K562 (cell line): ENCODE data around the gene OR2V1. TPM values are rescaled to one million over a fixed set of nuclear protein-coding genes. Genes with fewer than 3 reads are reported as not detected.

ENCODE experiments used
- ATAC-seq: fragments of 200-7000 bp; cut with Tn5 transposase; 3 replicates; pipeline ENCODE4 v1.9.1; 2020; ENCODE audit warnings: moderate library complexity
- BruUV-seq: library from RNA; stranded (reverse); fragments of 400-500 nt; replicated peaks from 2 replicates; lab custom pipeline; 2021; lab: Mats Ljungman, UMichigan
- CTCF ChIA-PET: fragments of 300-600 bp; formaldehyde crosslinking; extraction: SDS; loops from one replicate; lab custom pipeline; 2021; ENCODE audit warnings: low intra/inter-chr PET ratio; lab: Yijun Ruan, JAX
- POLR2A ChIA-PET: fragments of 300-600, 350-650 bp; sonication (Branson Sonifier 250); formaldehyde crosslinking; extraction: SDS; loops from one replicate; lab custom pipeline; 2021; ENCODE audit warnings: antibody characterized with exemption, inconsistent platforms; lab: Yijun Ruan, JAX
- DNase-seq, 4 experiments: peaks; one replicate each; pipeline versions ENCODE4 v3.0.0 to v3.0.0-alpha.2; 2011 to 2018; ENCODE audit warnings: low spot score in 3 of 4, mixed read lengths in 3 of 4; ENCODE audit errors: extremely low read depth in 1 of 4
- FAIRE-seq: peaks from 2 replicates; lab custom pipeline; 2011; peaks lifted over from hg19 to GRCh38; lab: Jason Lieb, UNC
- H2AFZ ChIP-seq: 2 replicates; pipeline ENCODE4 v1.6.0; 2011; ENCODE audit warnings: low read depth, low read length, control low read depth, inconsistent platforms
- H3K27ac ChIP-seq: fragments of 200-600 bp; 3 replicates; pipeline ENCODE4 v1.8.0; 2011; ENCODE audit warnings: low read depth, mild to moderate bottlenecking, control low read depth, inconsistent platforms, low read length, moderate library complexity, mixed read lengths; ENCODE audit errors: extremely low read depth
- H3K27me3 ChIP-seq, 2 experiments: fragments of 300-600 bp in 1 of 2; 2 replicates in 1 of 2; 3 replicates in 1 of 2; pipeline versions ENCODE4 v1.6.0 to v1.8.0; 2011; ENCODE audit warnings: inconsistent platforms in 2 of 2, low read length in 2 of 2, mild to moderate bottlenecking in 1 of 2, mixed read lengths in 1 of 2, moderate library complexity in 1 of 2; ENCODE audit not compliant: control insufficient read depth in 2 of 2, insufficient read depth in 2 of 2
- H3K36me3 ChIP-seq: fragments of 300-600 bp; 3 replicates; pipeline ENCODE4 v1.8.0; 2011; ENCODE audit warnings: mild to moderate bottlenecking, low read length, inconsistent platforms; ENCODE audit not compliant: control insufficient read depth, insufficient read depth
- H3K4me1 ChIP-seq, 2 experiments: fragments of 200-600 bp in 1 of 2; replicated peaks in 1 of 2; 2 replicates in 1 of 2; 3 replicates in 1 of 2; pipeline versions ENCODE4 v1.5.1 to v1.8.0; 2011; ENCODE audit warnings: inconsistent platforms in 2 of 2, low read length in 2 of 2, mild to moderate bottlenecking in 1 of 2, mixed read lengths in 1 of 2, moderate library complexity in 1 of 2; ENCODE audit not compliant: control insufficient read depth in 2 of 2, insufficient read depth in 2 of 2
- H3K4me2 ChIP-seq: 2 replicates; pipeline ENCODE4 v1.6.1; 2011; ENCODE audit warnings: low read length, control low read depth, inconsistent platforms, mixed read lengths; ENCODE audit not compliant: insufficient read depth
- H3K4me3 ChIP-seq: fragments of 200-600 bp; sonication (generic), shearing (Covaris generic); 2 replicates; pipeline ENCODE4 v1.5.1; 2016; ENCODE audit warnings: control low read depth, inconsistent platforms
- H3K79me2 ChIP-seq: fragments of 200-600 bp; 3 replicates; pipeline ENCODE4 v1.8.0; 2011; ENCODE audit warnings: low read length, inconsistent platforms; ENCODE audit not compliant: control insufficient read depth, insufficient read depth
- H3K9ac ChIP-seq, 2 experiments: 2 replicates each; pipeline versions ENCODE4 v1.6.0 to v1.6.1; 2011; ENCODE audit warnings: low read depth in 2 of 2, low read length in 2 of 2, control low read depth in 1 of 2, inconsistent platforms in 1 of 2, mild to moderate bottlenecking in 1 of 2, mixed read lengths in 1 of 2; ENCODE audit not compliant: insufficient read depth in 1 of 2
- H3K9me1 ChIP-seq: one replicate; pipeline ENCODE4 v1.6.0; 2011; ENCODE audit warnings: inconsistent platforms, mild to moderate bottlenecking, low read length, moderate library complexity; ENCODE audit not compliant: control insufficient read depth, insufficient read depth
- H3K9me3 ChIP-seq: replicated peaks from 2 replicates; pipeline ENCODE4 v1.5.1; 2011; ENCODE audit warnings: low read depth, low read length, inconsistent platforms; ENCODE audit not compliant: control insufficient read depth, insufficient read depth
- H4K20me1 ChIP-seq: replicated peaks from 2 replicates; pipeline ENCODE4 v1.6.1; 2011; ENCODE audit warnings: low read length, inconsistent platforms, mixed read lengths; ENCODE audit not compliant: control insufficient read depth, insufficient read depth
- GATA2 ChIP-seq: sonication (generic); formaldehyde crosslinking; IDR thresholded peaks from 2 replicates; pipeline ENCODE4 v1.4.0; 2020; ENCODE audit warnings: mild to moderate bottlenecking, missing genetic modification reagents
- HNRNPK ChIP-seq: fragments of 200-400 bp; formaldehyde crosslinking; IDR thresholded peaks from one replicate; pipeline ENCODE4 v1.6.1; 2018; ENCODE audit warnings: mild to moderate bottlenecking, low read depth, low read length; ENCODE audit not compliant: poor library complexity, severe bottlenecking
- NCOA2 ChIP-seq, 2 experiments: fragments of 450-650 bp; IDR thresholded peaks; 2 replicates each; pipeline ENCODE4 v1.6.1; 2018; ENCODE audit warnings: mild to moderate bottlenecking in 2 of 2, moderate library complexity in 1 of 2; ENCODE audit not compliant: partially characterized antibody in 2 of 2
- ZNF165 ChIP-seq: fragments of 250-450 bp; sonication (Bioruptor Pico); IDR thresholded peaks from 2 replicates; pipeline ENCODE4 v1.4.0; 2020; ENCODE audit warnings: borderline replicate concordance
- ZNF408 ChIP-seq: fragments of 250-450 bp; sonication (Bioruptor Pico); IDR thresholded peaks from 2 replicates; pipeline ENCODE4 v1.4.0; 2020; ENCODE audit warnings: low read depth, mild to moderate bottlenecking, moderate library complexity
- WGBS: fragments of 100-300 bp; shearing (Covaris generic); methylation state at CpG from one replicate; pipeline ENCODE4 v1.1.6; 2016; ENCODE audit warnings: low coverage, mixed read lengths; ENCODE audit not compliant: insufficient coverage; ENCODE audit errors: missing lambda C conversion rate; 5-methylcytosine and 5-hydroxymethylcytosine counted together
- in situ Hi-C: fragments of 300-500 bp; cut with MboI; formaldehyde crosslinking; loops from 4 replicates; pipeline ENCODE4 v1.15.0; 2018; ENCODE audit warnings: inconsistent platforms, mixed read lengths
- intact Hi-C: fragments of 100-400 bp; cut with micrococcal nuclease; formaldehyde crosslinking; loops from 2 replicates; pipeline ENCODE4 v1.14.2; 2022
- polyA plus RNA-seq, 8 experiments: library from polyadenylated mRNA; depleted of rRNA in 4 of 8; stranded (reverse) in 5 of 8; unstranded in 3 of 8; fragments of >200 nt; fragmentation: Nextera tagmentation in 2 of 8; fragmentation: Illumina TruSeq in 1 of 8; extraction: Ambion mirVana in 2 of 8; extraction: Trizol in 1 of 8; gene quantifications; 2 replicates each; pipeline versions ENCODE4 v1.2.1 to v1.2.3, GENCODE V29; 2011 to 2014; ENCODE audit warnings: inconsistent platforms in 1 of 8, missing spikeins in 1 of 8
- total RNA-seq, 7 experiments: library from RNA; depleted of rRNA in 6 of 7; stranded (reverse); fragments of >200 nt in 6 of 7; fragmentation: Illumina TruSeq in 2 of 7; extraction: Trizol in 2 of 7; gene quantifications; 2 replicates each; pipeline versions ENCODE4 v1.2.1 to v1.2.3, GENCODE V29; 2011 to 2021; ENCODE audit warnings: low replicate concordance in 1 of 7
- TF ChIP-seq, protein P1 (sequence below): IDR thresholded peaks from 3 replicates; pipeline ENCODE4 v1.6.1; 2011; ENCODE audit warnings: borderline replicate concordance, mild to moderate bottlenecking; ENCODE audit not compliant: insufficient read length, insufficient read depth

The OR2V1 gene
- total and polyA plus RNA-seq, 9 of the 15 experiments (the other 6 are each of a cell fraction or from before 2014, with no cell fraction given): 0.04 to 0.28 (median 0.15) TPM; not detected in 5

DNA sequence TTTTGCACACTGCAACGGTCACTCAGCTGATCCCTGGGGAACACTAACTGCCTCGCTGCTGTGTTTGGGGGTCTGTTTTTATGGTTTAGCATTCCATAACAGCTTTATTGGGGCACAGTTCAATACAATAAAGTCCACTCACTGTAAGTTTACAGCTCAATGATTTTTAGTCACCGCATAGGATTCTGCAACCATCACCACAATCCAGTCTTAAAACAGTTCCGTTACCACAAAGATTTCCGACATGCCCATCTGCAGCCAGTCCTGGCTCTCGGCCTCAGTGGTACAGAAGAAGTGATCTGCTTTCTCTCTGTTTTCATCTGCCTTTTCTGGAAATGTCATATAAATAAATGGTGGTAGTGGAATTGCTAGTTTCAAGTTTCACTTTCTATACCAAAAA, 40.0 kb upstream of the OR2V1 start:
- peak overlapping the region in 1 of 2 experiments; percentile 17; a peak in 1 of 4 replicates for H3K9ac ChIP-seq
- no peaks in the 10 kb centered on the region for H4K20me1 ChIP-seq
- 87% methylated on average over 6 of the region's 6 CpGs for WGBS
- no peak for ATAC-seq
- intact Hi-C loops: loop anchor here (5.0 kb wide), 1 partner anchor 46 kb away; no protein-coding TSS in a partner anchor
- no peaks in the 10 kb centered on the region for H3K9me1 ChIP-seq
- H3K4me1 ChIP-seq: peaks cover 29 to 32% of the 10 kb centered on the region in 2 experiments; a peak in 4 of 5 replicates
- in situ Hi-C loops: no loop called here
- BruUV-seq: no TSS peak
- POLR2A ChIA-PET: interaction anchor here (0.5 to 1.3 kb wide), 3 partner anchors 13 to 53 kb away, joined by 3 read pairs; no protein-coding TSS in a partner anchor
- H3K27me3 ChIP-seq: no peaks in the 10 kb centered on the region
- H3K9me3 ChIP-seq: no peaks in the 10 kb centered on the region
- no peak for DNase-seq
- no peaks in the 10 kb centered on the region for H3K79me2 ChIP-seq
- no peak overlapping the region for H3K27ac ChIP-seq
- H3K4me2 ChIP-seq: peak overlapping the region; percentile 93; the same call in 1 of the 2 replicates
- FAIRE-seq: no peak
- CTCF ChIA-PET: no interaction called here
- H3K4me3 ChIP-seq: no peak overlapping the region
- 0 out of 2 replicates have a peak overlapping the region, but pooled peaks have one; percentile 99 for H2AFZ ChIP-seq
- H3K36me3 ChIP-seq: no peaks in the 10 kb centered on the region
- TF ChIP-seq, protein P1, sequence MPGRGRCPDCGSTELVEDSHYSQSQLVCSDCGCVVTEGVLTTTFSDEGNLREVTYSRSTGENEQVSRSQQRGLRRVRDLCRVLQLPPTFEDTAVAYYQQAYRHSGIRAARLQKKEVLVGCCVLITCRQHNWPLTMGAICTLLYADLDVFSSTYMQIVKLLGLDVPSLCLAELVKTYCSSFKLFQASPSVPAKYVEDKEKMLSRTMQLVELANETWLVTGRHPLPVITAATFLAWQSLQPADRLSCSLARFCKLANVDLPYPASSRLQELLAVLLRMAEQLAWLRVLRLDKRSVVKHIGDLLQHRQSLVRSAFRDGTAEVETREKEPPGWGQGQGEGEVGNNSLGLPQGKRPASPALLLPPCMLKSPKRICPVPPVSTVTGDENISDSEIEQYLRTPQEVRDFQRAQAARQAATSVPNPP: no peak
- TF ChIP-seq GATA2 (CRISPR knock-in tag) (no peak), ZNF408 (CRISPR knock-in tag) (no peak), NCOA2 (IDR thresholded peaks at IDR 0.05; ENCODE audit: partially characterized antibody in 2 of 2) (no peak), ZNF165 (no peak), HNRNPK (no peak)
- TF ChIP-seq, all 486 proteins: peak for 0
